Endothelial cell of umbilical vein (primary cell): Measurements from ENCODE around the gene GGT6. TPM values are rescaled to one million over a fixed set of nuclear protein-coding genes. Genes with fewer than 3 reads are reported as not detected.

Experiments
- BruUV-seq: library from RNA; stranded (reverse); fragments of 400-500 nt; replicated peaks from 2 replicates; lab custom pipeline; 2021; lab: Mats Ljungman, UMichigan
- CTCF ChIA-PET: fragments of 300-600, 350-600 bp; sonication (Branson Sonifier 250); formaldehyde crosslinking; loops from one replicate; lab custom pipeline; 2021; ENCODE audit warnings: antibody characterized with exemption, inconsistent platforms; lab: Charles Lee
- POLR2A ChIA-PET: fragments of 300-600, 350-600 bp; sonication (Branson Sonifier 250); formaldehyde crosslinking; loops from one replicate; lab custom pipeline; 2021; ENCODE audit warnings: antibody characterized with exemption, inconsistent platforms; lab: Charles Lee
- DNase-seq: peaks from one replicate; pipeline ENCODE4 v3.0.0-alpha.2; 2011; ENCODE audit warnings: low read depth, low spot score
- FAIRE-seq: peaks from 2 replicates; lab custom pipeline; 2011; peaks lifted over from hg19 to GRCh38; lab: Jason Lieb, UNC
- H2AFZ ChIP-seq: 2 replicates; pipeline ENCODE4 v1.6.0; 2012; ENCODE audit warnings: low read depth, low read length, control low read depth, inconsistent platforms
- H3K27ac ChIP-seq: 2 replicates; pipeline ENCODE4 v1.5.1; 2011; ENCODE audit warnings: low read depth, mild to moderate bottlenecking, control low read depth, low read length, moderate library complexity; ENCODE audit not compliant: insufficient read depth
- H3K27me3 ChIP-seq, 2 experiments: 2 replicates each; pipeline versions ENCODE4 v1.6.0 to v1.6.1; 2011; ENCODE audit warnings: low read length in 2 of 2, mixed read lengths in 1 of 2; ENCODE audit not compliant: control insufficient read depth in 2 of 2, insufficient read depth in 2 of 2
- H3K36me3 ChIP-seq, 2 experiments: 2 replicates in 1 of 2; 3 replicates in 1 of 2; pipeline ENCODE4 v1.5.1; 2011; ENCODE audit warnings: low read length in 2 of 2, mild to moderate bottlenecking in 1 of 2, moderate library complexity in 1 of 2; ENCODE audit not compliant: control insufficient read depth in 2 of 2, insufficient read depth in 2 of 2; ENCODE audit errors: extremely low read depth in 1 of 2
- H3K4me1 ChIP-seq: 3 replicates; pipeline ENCODE4 v1.5.1; 2011; ENCODE audit warnings: mild to moderate bottlenecking, low read length; ENCODE audit not compliant: control insufficient read depth, insufficient read depth; ENCODE audit errors: extremely low read depth
- H3K4me2 ChIP-seq: 2 replicates; pipeline ENCODE4 v1.6.1; 2011; ENCODE audit warnings: low read length, control low read depth, mixed read lengths; ENCODE audit not compliant: insufficient read depth
- H3K4me3 ChIP-seq, 3 experiments: fragments of 200-600 bp in 1 of 3; sonication (generic), shearing (Covaris generic) in 1 of 3; replicated peaks in 1 of 3; 2 replicates each; pipeline ENCODE4 v1.5.1; 2011 to 2016; ENCODE audit warnings: control low read depth in 3 of 3, low read length in 3 of 3, mild to moderate bottlenecking in 2 of 3, inconsistent platforms in 1 of 3, low read depth in 1 of 3, moderate library complexity in 1 of 3; ENCODE audit not compliant: insufficient read depth in 1 of 3
- H3K79me2 ChIP-seq: 2 replicates; pipeline ENCODE4 v1.6.0; 2012; ENCODE audit warnings: low read length, inconsistent platforms; ENCODE audit not compliant: control insufficient read depth, insufficient read depth
- H3K9ac ChIP-seq: replicated peaks from 2 replicates; pipeline ENCODE3; 2011; ENCODE audit warnings: low read length, control low read depth; ENCODE audit not compliant: insufficient read depth; ENCODE audit errors: extremely low read depth
- H3K9me1 ChIP-seq: replicated peaks from 3 replicates; pipeline ENCODE4 v1.6.0; 2011; ENCODE audit warnings: mild to moderate bottlenecking, low read length; ENCODE audit not compliant: control insufficient read depth, insufficient read depth; ENCODE audit errors: extremely low read depth
- H3K9me3 ChIP-seq: replicated peaks from 2 replicates; pipeline ENCODE4 v1.5.1; 2012; ENCODE audit warnings: low read length, inconsistent platforms; ENCODE audit not compliant: control insufficient read depth, insufficient read depth
- H4K20me1 ChIP-seq: replicated peaks from 2 replicates; pipeline ENCODE3; 2011; ENCODE audit warnings: mild to moderate bottlenecking, low read length; ENCODE audit not compliant: control insufficient read depth, insufficient read depth; ENCODE audit errors: extremely low read depth
- EZH2 ChIP-seq: IDR thresholded peaks from 2 replicates; pipeline ENCODE4 v1.6.1; 2012; ENCODE audit warnings: borderline replicate concordance, low read depth, mild to moderate bottlenecking, moderate library complexity, low read length, inconsistent platforms; ENCODE audit not compliant: severe bottlenecking
- FOS ChIP-seq: IDR thresholded peaks from 2 replicates; pipeline ENCODE4 v1.6.1; 2011; ENCODE audit warnings: mild to moderate bottlenecking, low read length, moderate library complexity, borderline replicate concordance; ENCODE audit not compliant: insufficient read depth
- GATA2 ChIP-seq: IDR thresholded peaks from 2 replicates; pipeline ENCODE4 v1.7.0; 2011; ENCODE audit warnings: low read depth, mild to moderate bottlenecking, moderate library complexity, mixed read lengths, low read length; ENCODE audit not compliant: insufficient read length, insufficient read depth
- JUN ChIP-seq: IDR thresholded peaks from 2 replicates; pipeline ENCODE4 v1.6.1; 2011; ENCODE audit warnings: borderline replicate concordance, low read depth; ENCODE audit not compliant: insufficient read length, insufficient read depth
- MYC ChIP-seq: IDR thresholded peaks from one replicate; pipeline ENCODE4 v1.6.1; 2011; ENCODE audit warnings: mild to moderate bottlenecking, low read depth, low read length
- POLR2A ChIP-seq: IDR thresholded peaks from 2 replicates; pipeline ENCODE4 v1.6.1; 2012; ENCODE audit warnings: low read depth, mild to moderate bottlenecking, control low read depth, low read length
- POLR2AphosphoS5 ChIP-seq: IDR thresholded peaks from 2 replicates; pipeline ENCODE4 v1.6.1; 2012; ENCODE audit warnings: low read depth, mild to moderate bottlenecking, control low read depth, low read length, moderate library complexity; ENCODE audit not compliant: insufficient read depth
- dilution Hi-C: fragments of 300-500 bp; cut with MboI; formaldehyde crosslinking; loops from one replicate; pipeline ENCODE4 v1.15.0; 2019; ENCODE audit warnings: low sequenced_read_pairs; ENCODE audit not compliant: extremely low pct_ligation_motif_present
- intact Hi-C: fragments of 100-400 bp; cut with micrococcal nuclease; formaldehyde crosslinking; loops from one replicate; pipeline ENCODE4 v1.10.0; 2022
- polyA plus RNA-seq, 4 experiments: library from polyadenylated mRNA; depleted of rRNA in 3 of 4; stranded (reverse) in 3 of 4; unstranded in 1 of 4; fragments of >200 nt; gene quantifications; 2 replicates each; pipeline versions ENCODE4 v1.2.1 to v1.2.3, GENCODE V29; 2011 to 2012; ENCODE audit warnings: missing spikeins in 1 of 4
- total RNA-seq: library from RNA; stranded (reverse); gene quantifications from 2 replicates; pipeline ENCODE4 v1.2.3, GENCODE V29; 2021
- TF ChIP-seq, protein P1 (sequence below): IDR thresholded peaks from 2 replicates; pipeline ENCODE4 v1.6.1; 2011; ENCODE audit not compliant: insufficient read depth, insufficient read length
- TF ChIP-seq, protein P2 (sequence below), 2 donors: IDR thresholded peaks; 1 replicate in 1 of 2; 2 replicates in 1 of 2; pipeline ENCODE4 v1.5.1; 2011; ENCODE audit warnings: low read length in 2 of 2, mild to moderate bottlenecking in 2 of 2, moderate library complexity in 2 of 2, control low read depth in 1 of 2, inconsistent platforms in 1 of 2, low read depth in 1 of 2; ENCODE audit not compliant: insufficient read depth in 1 of 2; ENCODE audit errors: extremely low read depth in 1 of 2

Gene GGT6
- total and polyA plus RNA-seq, 2 donors (not counting 3 experiments of a cell fraction or from before 2014, with no cell fraction given): not detected

DNA sequence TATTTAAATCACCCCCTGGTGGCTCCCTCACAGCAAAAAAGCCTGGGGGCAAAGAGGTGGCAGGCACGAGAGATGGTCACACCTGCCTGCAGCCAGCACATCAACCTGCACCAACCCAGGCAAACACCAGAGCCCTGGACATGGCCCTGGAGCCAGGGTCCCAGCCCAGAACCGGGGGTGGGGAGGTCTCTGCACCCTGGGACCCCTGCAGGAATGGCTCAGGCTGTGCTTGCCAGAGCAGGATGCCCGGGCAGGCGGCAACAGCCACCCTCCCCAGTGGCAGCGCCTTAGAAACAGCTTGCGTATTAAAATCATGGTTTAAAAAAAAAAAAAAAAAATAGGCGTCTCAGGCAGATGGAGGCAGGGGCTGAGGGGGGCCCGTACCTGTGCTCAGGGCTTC, 21.4 kb downstream of the GGT6 start:
- no peaks in the 10 kb centered on the region for H3K27me3 ChIP-seq
- no peak overlapping the region for H3K9ac ChIP-seq
- POLR2A ChIA-PET: interaction anchor here (0.5 to 2.4 kb wide), 3 partner anchors 18 to 1687 kb away, joined by 4 to 8 read pairs (median 5); partner anchors contain the start of gene SPNS2
- peaks cover 5 to 38% of the 10 kb centered on the region in 2 experiments for H3K36me3 ChIP-seq
- H3K4me1 ChIP-seq: peaks cover 52% of the 10 kb centered on the region
- H3K9me1 ChIP-seq: no peaks in the 10 kb centered on the region
- DNase-seq: no peak
- no peaks in the 10 kb centered on the region for H3K79me2 ChIP-seq
- no peak overlapping the region for H3K27ac ChIP-seq
- intact Hi-C loops (no loop called here), dilution Hi-C loops (no loop called here)
- no peak for TF ChIP-seq MYC
- TF ChIP-seq, protein P1, sequence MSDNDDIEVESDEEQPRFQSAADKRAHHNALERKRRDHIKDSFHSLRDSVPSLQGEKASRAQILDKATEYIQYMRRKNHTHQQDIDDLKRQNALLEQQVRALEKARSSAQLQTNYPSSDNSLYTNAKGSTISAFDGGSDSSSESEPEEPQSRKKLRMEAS: no peak
- no peak for TF ChIP-seq POLR2AphosphoS5
- TF ChIP-seq FOS: no peak
- no peak for TF ChIP-seq EZH2
- no peak for TF ChIP-seq POLR2A
- no peak for TF ChIP-seq GATA2
- TF ChIP-seq, protein P2, sequence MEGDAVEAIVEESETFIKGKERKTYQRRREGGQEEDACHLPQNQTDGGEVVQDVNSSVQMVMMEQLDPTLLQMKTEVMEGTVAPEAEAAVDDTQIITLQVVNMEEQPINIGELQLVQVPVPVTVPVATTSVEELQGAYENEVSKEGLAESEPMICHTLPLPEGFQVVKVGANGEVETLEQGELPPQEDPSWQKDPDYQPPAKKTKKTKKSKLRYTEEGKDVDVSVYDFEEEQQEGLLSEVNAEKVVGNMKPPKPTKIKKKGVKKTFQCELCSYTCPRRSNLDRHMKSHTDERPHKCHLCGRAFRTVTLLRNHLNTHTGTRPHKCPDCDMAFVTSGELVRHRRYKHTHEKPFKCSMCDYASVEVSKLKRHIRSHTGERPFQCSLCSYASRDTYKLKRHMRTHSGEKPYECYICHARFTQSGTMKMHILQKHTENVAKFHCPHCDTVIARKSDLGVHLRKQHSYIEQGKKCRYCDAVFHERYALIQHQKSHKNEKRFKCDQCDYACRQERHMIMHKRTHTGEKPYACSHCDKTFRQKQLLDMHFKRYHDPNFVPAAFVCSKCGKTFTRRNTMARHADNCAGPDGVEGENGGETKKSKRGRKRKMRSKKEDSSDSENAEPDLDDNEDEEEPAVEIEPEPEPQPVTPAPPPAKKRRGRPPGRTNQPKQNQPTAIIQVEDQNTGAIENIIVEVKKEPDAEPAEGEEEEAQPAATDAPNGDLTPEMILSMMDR (IDR thresholded peaks at IDR 0.05; ENCODE audit: extremely low read depth in 1 of 2, insufficient read depth in 1 of 2, low read depth in 1 of 2, low read length in 2 of 2): no peak
- TF ChIP-seq JUN: no peak
- H3K9me3 ChIP-seq: no peaks in the 10 kb centered on the region
- no peak for FAIRE-seq
- no TSS peak for BruUV-seq
- CTCF ChIA-PET: interaction anchor here (1.2 to 6.7 kb wide), 8 partner anchors 12 to 126 kb away, joined by 3 to 31 read pairs (median 6); partner anchors contain the start of genes MYBBP1A and SPNS2
- H3K4me3 ChIP-seq: no peak overlapping the region
- no peak overlapping the region for H3K4me2 ChIP-seq
- H2AFZ ChIP-seq: no peak overlapping the region
- H4K20me1 ChIP-seq: no peaks in the 10 kb centered on the region
